Measurements from ENCODE around the gene GFY.
A peak's percentile ranks its signal among the peaks of the same experiment; 100 is the strongest.

GFY gene, protein sequence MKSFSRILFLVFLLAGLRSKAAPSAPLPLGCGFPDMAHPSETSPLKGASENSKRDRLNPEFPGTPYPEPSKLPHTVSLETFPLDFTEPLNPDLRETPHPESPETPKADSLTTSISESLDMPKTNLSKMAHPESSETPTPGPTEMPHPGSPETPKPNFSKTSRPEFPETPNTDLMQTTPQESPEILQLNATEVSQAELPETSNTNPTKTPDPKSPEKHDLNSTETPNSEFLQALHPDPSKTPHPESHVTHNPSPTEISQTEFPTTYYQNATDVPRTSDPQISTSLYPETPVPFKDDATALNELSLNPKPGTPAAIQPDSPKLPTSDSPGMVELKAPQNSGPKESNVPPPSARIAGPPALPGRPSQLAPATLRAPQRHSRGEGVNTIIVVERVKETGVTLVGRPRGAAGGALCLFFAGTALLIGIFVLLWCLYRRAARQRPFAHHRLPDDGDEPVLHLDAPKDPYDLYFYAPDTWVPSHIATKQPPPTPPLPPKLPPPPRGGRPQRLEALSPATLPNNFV

DNA sequence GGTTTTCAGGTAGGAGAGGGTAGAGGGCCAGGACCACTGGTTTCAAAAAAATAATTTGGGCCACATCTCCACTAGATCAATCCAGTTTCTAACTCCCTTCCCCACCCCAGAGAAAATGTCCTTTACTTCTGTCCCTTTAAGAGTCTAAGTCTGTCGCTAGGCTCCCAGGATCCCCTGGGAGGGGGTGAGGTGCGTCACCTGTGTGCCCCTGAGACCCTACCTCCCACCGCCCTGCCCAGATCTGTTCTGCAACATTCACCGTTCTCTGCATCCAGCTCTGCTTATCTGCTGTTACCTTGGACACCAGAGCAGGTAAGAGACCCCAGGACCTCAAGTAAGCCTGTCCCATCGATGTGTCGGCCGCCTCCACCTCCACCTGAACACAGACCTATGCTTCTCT is at the start of gene GFY:
TSS of gene GFY (plus strand) at position 211 of the 400 bp plus-strand sequence. CDS start 1,043 bp downstream, outside the sequence.
- DNase-seq: no peak

DNA sequence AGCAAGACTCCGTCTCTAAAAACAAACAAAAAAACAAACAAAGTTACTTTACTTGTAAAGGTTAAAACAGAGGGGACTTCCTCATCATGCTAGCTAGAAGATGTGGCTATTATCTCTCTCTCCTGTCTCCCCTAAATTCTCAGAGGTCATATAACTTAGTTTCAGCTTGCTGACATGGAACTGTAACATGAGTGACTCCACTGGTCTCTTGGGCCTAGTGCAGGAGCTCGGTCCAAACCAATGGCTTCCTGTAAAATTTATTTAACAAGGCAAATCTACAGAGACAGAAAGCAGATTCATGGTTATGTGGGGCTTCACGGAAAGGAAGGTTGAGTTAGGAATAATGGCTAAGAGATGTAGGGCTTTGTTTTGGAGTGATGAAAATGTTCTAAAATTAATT is 46.7 kb upstream of the GFY start:
- DNase-seq: no peak

DNA sequence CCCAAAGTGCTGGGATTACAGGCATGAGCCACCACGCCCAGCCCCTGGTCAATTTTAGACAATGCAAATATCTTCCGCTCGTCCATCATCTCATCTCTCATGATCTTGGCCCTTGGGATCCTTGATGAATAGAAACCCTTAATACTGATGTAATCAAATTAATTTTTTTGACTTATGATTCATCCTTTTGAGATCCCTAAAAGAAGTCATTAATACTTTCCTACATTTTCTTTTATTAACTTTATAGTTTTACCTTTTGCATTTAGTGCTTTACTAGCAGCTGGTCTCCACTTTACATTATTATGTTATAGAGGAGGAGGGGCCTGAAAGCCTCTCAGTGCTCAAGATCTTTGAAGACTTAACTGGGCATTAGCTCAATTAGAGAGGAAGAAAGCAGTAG is 44.8 kb upstream of the GFY start:
- DNase-seq: no peak

DNA sequence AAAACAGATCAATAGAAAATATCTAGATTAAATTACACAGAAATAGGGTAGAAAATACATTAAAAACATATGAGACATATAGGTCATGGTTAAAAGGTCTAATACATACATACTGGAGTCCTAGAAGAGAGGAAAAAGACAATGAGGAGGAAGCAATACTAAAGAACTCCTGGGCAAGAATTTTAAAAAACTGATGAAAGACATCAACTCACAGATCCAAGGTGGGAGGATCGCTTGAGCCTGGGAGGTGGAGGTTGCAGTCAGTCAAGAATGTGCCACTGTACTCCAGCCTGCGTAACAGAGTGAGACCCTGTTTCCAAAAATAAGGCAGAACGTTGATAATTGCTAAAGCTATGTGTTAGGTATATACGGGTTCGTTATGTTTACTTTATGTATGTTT is 42.5 kb upstream of the GFY start:
- no peak for DNase-seq

DNA sequence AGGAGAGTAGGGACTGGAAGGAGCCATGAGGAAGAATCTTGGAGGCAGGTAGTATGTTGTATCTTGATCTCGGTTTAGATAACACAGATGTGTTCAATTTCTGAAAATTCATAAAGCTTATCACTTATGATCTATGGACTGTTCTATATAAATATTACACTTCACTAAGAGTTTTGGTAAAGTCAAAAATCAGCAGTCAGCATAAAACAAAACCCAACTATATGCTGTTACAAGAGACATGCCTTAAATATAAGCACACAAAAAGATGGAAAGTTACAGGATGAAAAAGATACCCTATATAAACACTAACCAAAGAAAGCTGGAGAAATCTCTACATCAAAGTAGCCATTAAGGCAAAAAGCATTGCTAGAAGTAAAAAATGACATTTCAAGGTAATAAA is 41.6 kb upstream of the GFY start:
- DNase-seq: no peak

DNA sequence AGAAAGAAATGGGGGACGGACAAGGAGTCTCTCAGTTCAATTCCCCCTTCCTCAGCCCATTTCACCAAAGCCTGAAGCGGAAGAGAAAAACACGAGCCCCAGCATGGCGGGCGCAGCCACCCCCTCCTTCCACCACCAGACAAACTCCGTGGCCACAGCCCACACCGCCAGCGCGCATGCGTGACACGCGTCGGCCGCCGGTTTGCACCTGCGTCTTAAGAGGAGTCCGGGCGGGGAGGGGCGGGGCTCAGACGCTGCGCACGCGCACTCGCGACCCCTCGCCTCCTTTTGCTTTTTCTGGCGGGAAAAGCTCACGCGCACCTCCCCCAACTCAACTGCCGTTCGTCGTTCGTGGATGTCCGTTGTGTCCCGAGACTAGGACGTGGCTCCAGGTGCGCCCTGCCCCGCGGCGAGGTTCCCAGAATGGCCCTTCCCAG is 37.2 kb upstream of the GFY start, which contains the start of gene KASH5:
TSS of gene KASH5 (plus strand) at position 314 of the 437 bp plus-strand sequence. CDS start 2,635 bp downstream, outside the sequence.
- peak; percentile 91 for DNase-seq

DNA sequence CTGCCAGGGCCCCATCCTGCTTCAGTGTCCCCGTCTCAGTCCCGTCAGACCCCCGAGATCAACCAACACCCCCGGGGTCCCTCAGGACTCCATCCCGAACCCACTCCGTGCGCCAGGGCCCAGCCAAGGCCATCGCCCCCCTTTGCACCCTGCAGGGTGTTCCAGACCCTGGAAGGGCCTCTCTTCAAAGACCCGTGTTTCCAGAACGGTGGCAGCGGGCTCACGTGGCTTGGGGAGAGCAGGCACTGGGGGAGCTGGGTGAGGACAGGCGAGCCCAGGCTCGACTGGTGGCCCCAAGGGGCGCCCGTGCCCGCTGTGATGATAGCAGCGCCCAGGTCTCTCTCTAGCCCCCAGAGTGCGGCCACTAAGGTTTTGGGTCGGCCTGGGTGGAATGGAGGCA is 35.8 kb upstream of the GFY start:
- no peak for DNase-seq

DNA sequence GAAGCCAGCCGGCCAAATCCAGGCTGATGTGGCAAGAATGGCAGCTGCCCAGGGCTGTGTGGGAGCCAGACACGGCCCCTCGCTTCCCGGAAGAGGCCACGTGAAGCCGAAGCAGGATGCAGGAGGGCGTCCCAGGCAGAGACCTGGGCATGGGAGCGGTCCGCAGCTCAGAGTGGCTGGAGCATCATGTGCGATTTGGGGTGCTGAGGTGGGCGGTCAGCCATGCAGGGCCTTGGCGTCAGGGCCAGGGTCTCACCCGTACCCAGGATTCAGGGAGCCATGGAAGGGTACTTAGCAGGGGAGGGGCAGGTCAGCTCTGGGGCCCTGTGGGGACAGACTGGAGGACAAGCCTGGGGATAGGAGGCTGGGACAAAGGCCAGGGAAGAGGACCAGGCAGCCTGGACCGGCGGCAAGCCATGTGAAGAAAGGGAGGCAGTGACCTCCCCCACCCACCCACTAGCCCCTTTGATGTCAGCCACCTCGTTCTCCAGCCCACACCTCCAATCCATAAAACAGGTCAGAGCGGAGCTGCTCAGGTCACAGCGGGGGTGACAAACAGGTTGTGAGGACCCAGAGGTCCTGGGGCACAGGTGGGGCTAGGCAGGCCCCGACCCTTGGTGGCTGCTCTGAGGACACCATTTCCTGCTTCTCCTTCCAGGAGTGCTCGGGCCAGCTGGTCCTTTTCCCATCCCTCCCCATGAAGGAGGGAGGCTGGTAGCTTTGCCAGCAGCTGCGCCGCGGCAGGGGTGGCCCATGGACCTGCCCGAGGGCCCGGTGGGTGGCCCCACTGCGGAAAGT is 34.9 kb upstream of the GFY start:
- DNase-seq: no peak

DNA sequence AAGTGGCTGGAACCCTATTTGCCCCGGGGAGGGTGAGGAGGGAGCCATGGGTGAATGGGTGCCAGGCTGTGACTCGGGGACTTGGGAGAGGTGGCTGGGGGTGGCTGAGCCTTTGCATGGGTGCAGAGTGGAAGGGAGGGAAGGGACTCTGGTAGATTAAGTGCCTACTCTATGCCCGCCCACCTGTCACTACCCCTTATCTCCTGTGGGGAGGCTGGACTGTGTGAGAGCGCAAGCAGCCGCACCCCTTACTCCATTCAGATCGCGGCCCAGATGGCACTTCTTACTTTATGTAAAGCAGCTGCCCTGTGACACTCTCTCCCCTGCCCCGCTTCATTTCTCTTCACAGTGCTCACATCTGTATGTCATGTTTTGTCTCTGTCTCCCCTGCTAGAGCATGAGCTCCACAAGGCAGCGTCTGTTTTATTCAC is 34.2 kb upstream of the GFY start:
- no peak for DNase-seq

DNA sequence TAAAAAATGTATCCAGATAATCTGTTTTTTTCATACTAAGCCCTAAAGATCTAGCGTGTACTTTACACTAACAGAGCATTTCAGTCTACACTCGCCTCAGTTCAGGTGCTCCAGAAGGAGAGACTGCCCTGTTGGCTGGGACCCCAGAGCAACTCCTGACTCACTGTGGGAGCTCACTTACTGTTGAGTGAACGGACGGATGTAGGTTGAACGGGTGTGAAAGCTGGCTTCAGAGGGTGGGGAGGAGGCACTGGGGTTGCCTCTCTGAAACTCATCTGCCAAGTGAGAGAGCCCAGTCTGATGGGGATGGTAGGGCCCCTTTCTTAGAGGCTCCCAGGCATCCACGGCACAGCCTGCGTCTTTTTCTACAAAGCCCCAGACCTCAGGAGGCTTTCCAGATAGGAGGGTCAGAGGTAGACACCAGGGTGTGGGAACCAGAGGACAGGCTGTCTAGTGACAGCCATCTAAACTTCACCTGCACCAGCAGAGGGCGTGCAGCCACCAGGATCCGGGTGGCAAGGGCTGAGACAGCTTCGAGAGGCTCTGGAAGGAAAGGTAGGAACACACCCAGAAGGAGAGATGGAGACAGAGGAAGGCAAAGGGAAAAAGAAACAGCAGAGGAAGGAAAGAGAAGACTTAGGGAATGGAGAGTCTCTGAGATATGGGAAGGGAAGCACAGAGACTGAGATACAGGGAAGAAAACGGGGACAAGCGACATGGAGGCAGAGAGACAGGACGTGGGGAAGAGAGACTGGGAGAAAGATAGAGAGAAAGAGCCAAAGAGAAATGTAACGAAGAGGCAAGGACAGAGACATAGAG is 33.4 kb upstream of the GFY start:
- peak; percentile 84 for DNase-seq

DNA sequence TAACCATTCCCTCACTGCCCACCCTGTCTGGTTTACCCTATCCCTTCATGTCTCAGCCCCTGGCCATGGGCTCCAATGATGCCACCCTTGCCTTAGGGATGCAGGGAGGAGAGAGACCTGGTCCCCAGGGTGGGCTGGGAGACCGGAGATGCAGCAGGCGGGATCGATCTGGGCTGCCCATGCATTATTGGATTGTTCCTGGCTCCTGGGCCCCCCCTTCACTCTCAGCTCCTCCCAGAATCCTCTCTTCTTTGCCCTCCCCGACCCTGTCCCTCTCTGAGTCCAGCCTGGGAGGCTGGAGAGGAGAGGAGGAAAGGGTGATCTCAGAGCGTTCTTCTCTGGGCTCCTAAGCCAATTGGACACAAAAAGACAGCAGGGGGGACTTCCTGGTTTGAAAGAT is 31.3 kb upstream of the GFY start:
- DNase-seq: no peak

DNA sequence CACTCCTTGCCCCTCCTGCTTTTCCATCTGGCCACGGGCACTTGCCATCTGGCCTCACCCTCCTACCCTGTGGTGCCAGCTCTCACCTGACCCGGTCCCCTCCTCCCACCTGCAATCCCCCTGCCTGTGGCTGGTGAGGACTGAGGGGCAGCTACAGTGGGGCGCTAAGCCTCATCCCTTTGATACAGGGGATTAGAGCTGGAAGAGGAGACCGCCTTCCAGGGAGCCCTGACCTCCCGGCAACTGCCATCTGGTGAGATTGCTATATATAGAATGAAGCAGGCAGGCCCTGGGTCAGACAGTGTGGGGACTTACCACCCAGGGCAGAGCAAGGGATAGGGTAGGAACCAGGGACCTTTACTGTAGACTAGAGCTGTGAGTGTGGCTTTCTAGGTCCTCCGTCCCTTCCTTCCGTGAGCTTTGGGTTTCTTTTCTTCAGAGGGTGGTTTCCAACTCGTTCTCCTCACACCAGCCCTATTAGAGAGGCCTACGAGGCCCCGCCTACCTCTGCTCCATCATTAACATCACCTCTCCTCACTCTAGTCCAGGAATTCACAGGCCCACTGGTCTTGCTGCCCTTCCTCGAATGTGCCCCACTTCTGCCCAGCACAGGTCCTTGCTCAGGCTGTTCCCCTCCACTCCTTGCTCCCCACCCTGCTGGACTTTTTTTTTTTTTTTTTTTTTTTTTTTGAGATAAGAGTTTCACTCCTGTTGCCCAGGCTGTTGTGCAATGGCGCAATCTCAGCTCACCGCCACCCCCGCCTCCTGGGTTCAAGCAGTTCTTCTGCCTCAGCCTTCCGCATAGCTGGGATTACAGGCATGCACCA is 29.4 kb upstream of the GFY start:
- no peak for DNase-seq

DNA sequence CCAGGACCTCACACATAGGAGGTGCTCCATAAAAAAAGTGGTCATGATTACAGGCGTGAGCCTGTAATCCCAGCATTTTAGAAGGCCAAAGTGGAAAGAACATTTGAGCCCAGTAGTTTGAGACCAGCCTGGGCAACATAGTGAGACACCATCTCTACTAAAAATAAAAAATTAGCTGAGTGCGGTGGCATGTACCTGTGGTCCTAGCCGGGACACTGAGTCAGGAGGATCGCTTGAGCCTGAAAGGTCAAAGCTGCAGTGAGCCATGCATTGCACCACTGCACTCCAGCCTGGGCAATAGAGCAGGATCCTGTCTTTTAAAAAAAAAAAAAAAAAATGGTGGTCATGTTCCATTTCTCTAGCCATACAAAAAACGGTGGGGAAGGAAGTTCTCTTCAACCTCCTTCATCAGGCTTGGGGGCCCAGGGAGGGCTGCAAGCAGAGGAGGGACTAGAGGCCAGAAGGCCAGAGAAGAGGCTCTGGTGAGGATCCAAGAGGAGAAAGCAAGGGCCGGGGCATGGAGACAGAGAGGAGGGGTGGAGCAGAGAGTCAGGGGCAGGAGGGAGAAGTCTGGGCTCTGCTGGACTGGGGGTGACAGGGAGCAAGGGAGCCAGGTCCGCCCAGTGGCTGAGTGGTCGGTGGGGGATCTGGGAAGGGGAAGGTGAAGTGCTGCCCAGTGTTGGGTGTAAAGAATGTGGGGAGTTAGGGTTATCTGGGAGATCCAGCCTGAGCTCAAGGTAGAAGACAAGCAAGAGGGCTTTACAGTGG is 28.3 kb upstream of the GFY start:
- no peak for DNase-seq

DNA sequence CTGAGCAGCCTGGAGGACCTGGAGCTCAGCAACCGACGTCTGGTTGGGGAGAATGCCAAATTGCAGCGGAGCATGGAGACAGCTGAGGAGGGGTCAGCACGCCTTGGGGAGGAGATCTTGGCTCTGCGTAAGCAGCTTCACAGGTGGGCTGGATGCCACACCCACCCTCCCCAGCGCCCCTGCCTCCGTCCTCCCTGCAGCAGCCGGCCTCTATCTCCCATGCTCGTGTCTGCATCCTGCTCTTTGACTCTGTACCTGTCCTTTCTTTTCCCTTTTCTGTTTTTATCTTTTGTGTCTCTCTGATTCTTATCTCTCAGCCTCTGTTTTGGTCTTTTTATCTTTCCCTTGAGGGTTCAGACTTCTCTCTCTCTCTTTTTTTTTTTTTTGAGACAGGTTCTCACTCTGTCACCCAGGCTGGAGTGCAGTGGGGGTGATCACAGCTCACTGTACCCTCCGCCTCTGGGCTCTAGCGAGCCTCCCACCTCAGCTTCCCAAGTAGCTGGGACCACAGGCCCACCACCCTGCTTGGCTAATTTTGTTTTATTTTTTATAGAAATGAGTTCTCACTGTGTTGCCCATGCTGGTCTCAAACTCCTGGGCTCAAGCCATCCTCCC is 27.1 kb upstream of the GFY start:
- no peak for DNase-seq

DNA sequence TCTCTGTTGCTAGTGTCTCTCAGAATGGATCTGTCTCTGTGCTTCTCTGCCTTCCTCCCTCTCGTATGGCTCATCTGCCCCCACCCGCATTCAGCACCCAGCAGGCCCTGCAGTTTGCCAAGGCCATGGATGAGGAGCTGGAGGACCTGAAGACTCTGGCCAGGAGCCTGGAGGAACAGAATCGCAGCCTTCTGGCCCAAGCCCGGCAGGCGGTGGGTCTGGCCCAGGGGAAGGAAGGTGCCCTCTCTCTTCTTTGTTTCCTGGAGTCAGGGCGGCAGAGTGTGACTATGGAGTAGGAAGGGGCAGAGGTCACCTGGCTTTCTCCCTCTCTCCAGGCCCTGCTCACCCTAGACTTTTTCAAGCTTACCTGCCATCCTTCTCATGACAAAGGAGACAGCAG is 26.3 kb upstream of the GFY start:
- DNase-seq: no peak

DNA sequence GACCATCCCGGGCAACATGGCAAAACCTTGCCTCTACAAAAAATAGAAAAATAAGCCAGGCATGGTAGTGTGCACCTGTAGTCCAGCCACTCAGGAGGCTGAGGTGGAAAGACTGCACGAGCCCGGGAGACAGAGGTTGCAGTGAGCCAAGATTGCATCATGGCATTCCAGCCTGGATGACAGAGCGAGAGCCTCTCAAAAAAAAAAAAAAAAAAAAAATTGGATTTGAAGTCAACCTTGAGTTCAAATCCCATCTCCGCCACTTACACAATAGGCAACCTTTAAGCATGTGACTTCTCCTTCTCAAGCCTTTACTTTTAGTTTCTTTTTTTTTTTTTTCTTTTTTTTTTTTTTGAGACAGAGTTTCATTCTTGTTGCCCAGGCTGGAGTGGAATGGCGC is 25.2 kb upstream of the GFY start:
- no peak for DNase-seq

DNA sequence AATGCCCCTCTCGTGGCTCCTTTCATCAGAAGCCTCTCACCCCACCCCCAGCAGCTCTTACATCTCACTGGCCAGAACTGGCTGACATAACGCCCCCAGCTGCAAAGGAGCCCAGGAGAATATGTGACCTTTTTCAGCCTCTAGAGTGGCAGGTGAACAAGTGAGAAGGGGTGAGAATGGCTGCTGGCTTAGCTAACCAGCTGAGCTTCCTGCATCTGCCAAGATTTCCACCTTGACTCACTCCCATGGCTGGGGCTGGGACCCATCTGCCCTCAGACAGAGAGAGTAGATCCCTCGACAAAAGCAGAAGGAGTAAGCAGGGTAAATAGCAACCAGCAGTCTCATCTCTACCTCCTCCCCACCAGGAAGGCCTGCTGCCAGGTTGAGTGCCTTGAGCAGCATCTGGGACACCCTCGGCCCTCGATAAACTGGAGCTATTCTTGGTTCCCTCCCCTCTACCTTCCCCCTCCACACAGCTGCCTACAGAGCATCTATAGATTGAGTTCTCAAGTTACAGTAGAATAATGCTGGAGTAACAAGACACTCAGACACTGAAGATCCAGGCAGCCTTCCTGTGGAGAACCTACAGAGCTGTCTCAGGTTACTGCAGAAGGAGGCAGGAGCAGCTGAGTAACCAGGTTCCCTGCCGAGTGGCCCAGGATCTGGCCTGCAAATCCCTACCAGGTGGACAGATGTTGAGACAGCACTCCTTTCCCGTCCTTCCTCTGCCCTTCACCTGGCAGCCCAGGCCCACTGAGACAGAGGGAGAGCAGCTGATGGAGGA is 21.6 kb upstream of the GFY start:
- no peak for DNase-seq

DNA sequence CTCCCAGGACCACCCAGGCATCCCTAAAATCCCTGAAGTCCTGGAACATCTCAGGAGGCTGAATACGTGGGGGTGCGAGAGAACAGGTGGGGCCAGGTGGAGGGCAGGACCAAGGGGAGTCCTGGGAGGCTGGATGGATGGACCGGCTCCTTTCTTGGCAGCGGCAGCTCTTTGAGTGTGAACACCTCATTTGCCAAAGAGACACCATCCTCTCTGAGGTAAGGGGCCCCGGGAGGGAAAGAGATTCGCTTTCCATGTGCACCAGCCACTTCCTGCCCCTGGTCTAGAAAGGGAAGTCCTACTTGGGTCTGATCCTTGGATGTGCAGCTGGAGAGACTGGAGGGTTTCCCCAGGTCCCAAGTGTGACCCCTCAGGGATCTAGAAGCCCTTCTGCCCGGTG is 18.1 kb upstream of the GFY start:
- DNase-seq: no peak

DNA sequence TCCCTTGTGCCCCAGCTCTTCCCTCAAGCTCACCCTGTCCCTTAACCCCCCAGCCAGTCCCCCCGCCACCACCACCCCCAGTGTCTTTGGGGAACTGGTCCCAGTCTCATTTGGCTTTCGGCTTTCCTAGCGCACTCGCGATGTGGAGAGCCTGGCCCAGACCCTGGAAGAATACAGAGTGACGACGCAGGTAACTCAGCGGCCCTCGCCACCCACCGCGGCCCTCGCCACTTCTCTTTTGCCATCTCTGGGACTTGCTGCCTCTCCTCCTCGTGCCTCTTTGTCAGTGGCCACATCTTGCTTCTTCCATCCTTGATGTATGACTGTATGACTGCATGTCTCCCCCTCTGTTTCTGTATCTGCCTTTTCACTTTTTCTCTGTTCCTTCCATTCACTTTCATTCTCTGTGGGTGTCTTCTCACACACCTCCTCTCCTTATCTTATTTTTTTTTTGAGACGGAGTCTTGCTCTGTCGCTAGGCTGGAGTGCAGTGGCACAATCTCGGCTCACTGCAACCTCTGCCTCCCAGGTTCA is 17.6 kb upstream of the GFY start:
- DNase-seq: no peak

Data from CD4-positive, alpha-beta T cell treated with Interleukin-12 subunit alpha and Interleukin-12 subunit beta, for 1 hour (primary cell).